A673 (cell line): ENCODE results near the gene MMP3. TPM values are rescaled to one million over a fixed set of nuclear protein-coding genes. Genes with fewer than 3 reads are reported as not detected.

Experiments used
- BruUV-seq: library from RNA; stranded (reverse); fragments of 400-500 nt; replicated peaks from 2 replicates; lab custom pipeline; 2021; lab: Mats Ljungman, UMichigan
- CTCF ChIA-PET: fragments of 300-600 bp; sonication (Branson Sonifier 250); formaldehyde crosslinking; loops from one replicate; lab custom pipeline; 2022; ENCODE audit warnings: antibody characterized with exemption; lab: Charles Lee
- POLR2A ChIA-PET: fragments of 300-600 bp; sonication (Branson Sonifier 250); formaldehyde crosslinking; loops from one replicate; lab custom pipeline; 2022; ENCODE audit warnings: antibody characterized with exemption; ENCODE audit not compliant: low non-redundant PET; lab: Charles Lee
- DNase-seq: peaks from one replicate; pipeline ENCODE4 v3.0.0-alpha.2; 2015; ENCODE audit warnings: low spot score
- H3K27ac ChIP-seq: fragments of 200-600 bp; sonication (generic); 2 replicates; pipeline ENCODE4 v1.5.1; 2016; ENCODE audit warnings: mixed run types, low read depth, mild to moderate bottlenecking, mixed read lengths, antibody characterized with exemption, low read length; ENCODE audit not compliant: poor library complexity, severe bottlenecking
- H3K27me3 ChIP-seq: fragments of 200-600 bp; sonication (generic); replicated peaks from 2 replicates; pipeline ENCODE4 v1.6.1; 2017; ENCODE audit warnings: mixed run types, low read depth, mild to moderate bottlenecking, mixed read lengths, antibody characterized with exemption, low read length; ENCODE audit not compliant: insufficient read depth, poor library complexity
- H3K36me3 ChIP-seq: fragments of 200-600 bp; sonication (generic); 2 replicates; pipeline ENCODE4 v1.6.1; 2016; ENCODE audit warnings: mixed run types, mild to moderate bottlenecking, mixed read lengths, antibody characterized with exemption, low read length; ENCODE audit not compliant: insufficient read depth, poor library complexity, severe bottlenecking
- H3K4me1 ChIP-seq: fragments of 200-600 bp; sonication (generic); 2 replicates; pipeline ENCODE4 v1.6.1; 2017; ENCODE audit warnings: mixed run types, mild to moderate bottlenecking, mixed read lengths, antibody characterized with exemption, low read length; ENCODE audit not compliant: insufficient read depth, poor library complexity, severe bottlenecking
- H3K4me3 ChIP-seq: fragments of 200-600 bp; sonication (generic); 2 replicates; pipeline ENCODE4 v1.5.1; 2016; ENCODE audit warnings: low read depth, mixed run types, mild to moderate bottlenecking, mixed read lengths, low read length; ENCODE audit not compliant: poor library complexity, severe bottlenecking
- H3K9me3 ChIP-seq: fragments of 200-600 bp; sonication (generic); 2 replicates; pipeline ENCODE4 v1.6.1; 2016; ENCODE audit warnings: mixed run types, low read depth, mild to moderate bottlenecking, mixed read lengths, antibody characterized with exemption, low read length; ENCODE audit not compliant: poor library complexity, severe bottlenecking
- EZH2 ChIP-seq: fragments of 200-600 bp; sonication (generic); IDR thresholded peaks from 2 replicates; pipeline ENCODE4 v1.6.1; 2017; ENCODE audit warnings: borderline replicate concordance, low read depth, mild to moderate bottlenecking, mixed read lengths, antibody characterized with exemption, low read length; ENCODE audit not compliant: poor library complexity, severe bottlenecking
- intact Hi-C: fragments of 100-400 bp; cut with micrococcal nuclease; formaldehyde crosslinking; loops from one replicate; pipeline ENCODE4 v1.10.0; 2022; ENCODE audit not compliant: unreplicated experiment
- total RNA-seq: library from RNA; stranded (reverse); gene quantifications from 2 replicates; pipeline ENCODE4 v1.2.3, GENCODE V29; 2021
- TF ChIP-seq, protein P1 (sequence below): fragments of 300-800, 200-600 bp; sonication (generic); conservative IDR thresholded peaks from 2 replicates; pipeline ENCODE4 v1.5.1; 2017; ENCODE audit warnings: low read depth, mild to moderate bottlenecking, antibody characterized with exemption, low read length, moderate library complexity, mixed read lengths

Gene MMP3
- total RNA-seq, 1 experiment from 2014 or later: 1.3 TPM

DNA sequence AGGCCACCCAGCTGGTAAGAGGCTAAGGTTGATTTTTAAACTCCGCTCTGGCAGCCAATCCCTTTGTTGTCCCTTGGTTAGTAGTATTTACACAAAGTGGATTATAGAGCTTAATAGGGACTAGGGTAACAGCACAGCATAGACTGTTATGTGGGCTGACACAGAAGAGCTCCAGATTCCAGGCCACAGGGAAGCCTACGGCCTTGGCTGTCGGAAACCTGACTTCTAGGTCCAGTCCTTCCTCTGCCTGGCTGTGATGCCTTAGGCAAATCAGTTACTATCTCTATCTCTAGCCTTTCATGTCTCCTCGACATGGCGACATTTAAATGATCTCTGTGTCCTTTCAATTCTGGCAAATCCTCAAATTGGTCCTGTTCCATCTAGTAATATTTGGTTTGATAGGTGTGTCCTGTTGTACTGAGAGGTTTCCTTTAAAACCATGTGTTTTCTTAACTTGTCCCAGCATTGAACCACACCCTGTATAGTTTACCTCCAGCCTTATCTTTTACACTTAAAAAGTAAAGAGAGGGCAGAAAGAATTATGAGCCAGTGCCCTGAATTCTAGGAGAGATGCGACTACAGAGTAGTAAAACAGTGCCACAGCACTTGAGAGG is 49.6 kb downstream of the MMP3 start:
- intact Hi-C loops: loop anchor here (1.0 to 5.0 kb wide), 2 partner anchors 137 to 149 kb away; no protein-coding TSS in a partner anchor
- DNase-seq: no peak
- POLR2A ChIA-PET: no interaction called here

DNA sequence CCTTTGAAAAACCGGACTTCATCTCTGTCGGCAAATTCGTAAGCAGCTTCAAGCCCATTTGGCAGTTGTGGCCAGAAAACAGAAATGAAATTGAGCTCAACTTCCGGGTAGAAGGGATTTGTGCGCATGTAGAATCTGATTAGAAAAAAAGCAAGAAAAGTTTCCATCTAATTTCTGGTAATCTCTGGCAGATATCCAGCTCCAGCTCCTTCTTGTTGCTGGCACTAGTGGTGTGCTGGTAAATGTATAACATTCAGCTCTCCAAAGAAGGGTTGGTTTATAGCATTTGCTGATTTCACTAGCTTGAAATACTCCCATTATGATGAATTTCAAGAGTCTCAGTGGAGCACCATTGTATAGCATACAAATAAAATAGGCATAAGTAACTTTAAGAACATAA is 50.8 kb downstream of the MMP3 start:
- BruUV-seq: no TSS peak
- ChIA-PET CTCF (interaction anchor here (0.6 to 0.7 kb wide), 3 partner anchors 10 to 259 kb away, joined by 3 read pairs; no protein-coding TSS in a partner anchor), POLR2A (no interaction called here)
- Histone ChIP-seq H3K4me1 (peaks cover 5% of the 10 kb centered on the region), H3K27ac (no peak overlapping the region), H3K27me3 (no peaks in the 10 kb centered on the region), H3K4me3 (no peak overlapping the region), H3K9me3 (no peaks in the 10 kb centered on the region), H3K36me3 (no peaks in the 10 kb centered on the region)
- no peak for TF ChIP-seq EZH2
- TF ChIP-seq, protein P1, sequence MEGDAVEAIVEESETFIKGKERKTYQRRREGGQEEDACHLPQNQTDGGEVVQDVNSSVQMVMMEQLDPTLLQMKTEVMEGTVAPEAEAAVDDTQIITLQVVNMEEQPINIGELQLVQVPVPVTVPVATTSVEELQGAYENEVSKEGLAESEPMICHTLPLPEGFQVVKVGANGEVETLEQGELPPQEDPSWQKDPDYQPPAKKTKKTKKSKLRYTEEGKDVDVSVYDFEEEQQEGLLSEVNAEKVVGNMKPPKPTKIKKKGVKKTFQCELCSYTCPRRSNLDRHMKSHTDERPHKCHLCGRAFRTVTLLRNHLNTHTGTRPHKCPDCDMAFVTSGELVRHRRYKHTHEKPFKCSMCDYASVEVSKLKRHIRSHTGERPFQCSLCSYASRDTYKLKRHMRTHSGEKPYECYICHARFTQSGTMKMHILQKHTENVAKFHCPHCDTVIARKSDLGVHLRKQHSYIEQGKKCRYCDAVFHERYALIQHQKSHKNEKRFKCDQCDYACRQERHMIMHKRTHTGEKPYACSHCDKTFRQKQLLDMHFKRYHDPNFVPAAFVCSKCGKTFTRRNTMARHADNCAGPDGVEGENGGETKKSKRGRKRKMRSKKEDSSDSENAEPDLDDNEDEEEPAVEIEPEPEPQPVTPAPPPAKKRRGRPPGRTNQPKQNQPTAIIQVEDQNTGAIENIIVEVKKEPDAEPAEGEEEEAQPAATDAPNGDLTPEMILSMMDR: no peak
- intact Hi-C loops: loop anchor here (5.0 kb wide), 1 partner anchor 150 kb away; no protein-coding TSS in a partner anchor
- no peak for DNase-seq

More for the DNA sequence above, 49.6 kb downstream of the MMP3 start:
- TF ChIP-seq, protein P1: no peak
- no peak for TF ChIP-seq EZH2
- Histone ChIP-seq H3K9me3 (no peaks in the 10 kb centered on the region), H3K27me3 (no peaks in the 10 kb centered on the region), H3K4me1 (peaks cover 5% of the 10 kb centered on the region), H3K27ac (peak overlapping the region; percentile 48), H3K4me3 (no peak overlapping the region), H3K36me3 (no peaks in the 10 kb centered on the region)
- CTCF ChIA-PET: no interaction called here
- no TSS peak for BruUV-seq

DNA sequence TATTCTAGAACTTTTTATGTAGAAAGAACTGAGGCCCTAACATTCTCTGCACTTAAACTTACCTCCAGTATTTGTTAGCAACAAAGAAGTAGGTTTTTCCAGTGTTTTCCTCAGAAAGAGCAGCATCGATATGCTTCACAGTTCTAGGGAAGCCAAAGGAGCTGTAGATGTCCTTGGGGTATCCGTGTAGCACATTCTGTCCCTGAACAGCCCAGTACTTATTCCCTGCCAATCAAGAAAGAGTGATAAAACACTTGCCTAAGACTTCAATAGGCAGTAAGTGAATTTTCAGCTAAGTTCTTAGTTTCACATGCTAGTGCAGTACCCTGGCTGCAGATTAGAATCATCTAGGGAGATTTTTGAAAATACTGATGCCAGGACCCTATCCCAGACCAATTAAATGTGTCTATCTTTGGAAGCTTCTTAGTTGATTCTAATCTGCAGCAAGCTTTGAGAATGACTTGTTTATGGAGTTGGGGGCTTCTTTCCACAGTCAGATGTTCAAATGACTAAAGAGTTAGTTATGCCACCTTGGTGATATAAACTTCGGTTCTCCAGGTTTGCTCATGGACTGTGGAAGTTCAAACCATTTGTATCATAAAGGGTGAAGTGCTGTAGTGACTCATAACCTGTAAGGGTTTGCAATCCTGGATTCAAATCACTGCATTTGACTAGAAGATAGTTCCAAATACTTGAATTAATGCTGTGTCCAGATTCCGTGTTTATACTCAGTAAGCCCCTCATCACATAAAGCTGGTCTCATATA is 52.0 kb downstream of the MMP3 start:
- intact Hi-C loops: loop anchor here (5.0 kb wide), 1 partner anchor 151 kb away; no protein-coding TSS in a partner anchor
- H3K36me3 ChIP-seq: no peaks in the 10 kb centered on the region
- no peaks in the 10 kb centered on the region for H3K27me3 ChIP-seq
- no TSS peak for BruUV-seq
- DNase-seq: no peak
- POLR2A ChIA-PET: interaction anchor here (0.5 kb wide), 1 partner anchor 32 kb away, joined by 7 read pairs; no protein-coding TSS in a partner anchor
- peaks cover 5% of the 10 kb centered on the region for H3K4me1 ChIP-seq
- TF ChIP-seq, protein P1: no peak
- TF ChIP-seq EZH2: no peak
- CTCF ChIA-PET: interaction anchor here (0.9 kb wide), 1 partner anchor 11 kb away, joined by 3 read pairs; no protein-coding TSS in a partner anchor
- no peak overlapping the region for H3K27ac ChIP-seq
- no peaks in the 10 kb centered on the region for H3K9me3 ChIP-seq
- no peak overlapping the region for H3K4me3 ChIP-seq
